ENCODE measurements around the gene PGAP3. TPM values are rescaled to one million over a fixed set of nuclear protein-coding genes. Genes with fewer than 3 reads are reported as not detected.
"Not testable (repeated sequence)": the region's sequence is repeated elsewhere in the genome, so short reads cannot be mapped to it uniquely, and the experiment has no call there.

The PGAP3 gene
- total and polyA plus RNA-seq, 5 experiments from 2014 or later: 14.2 to 33.5 (median 17.7) TPM

DNA sequence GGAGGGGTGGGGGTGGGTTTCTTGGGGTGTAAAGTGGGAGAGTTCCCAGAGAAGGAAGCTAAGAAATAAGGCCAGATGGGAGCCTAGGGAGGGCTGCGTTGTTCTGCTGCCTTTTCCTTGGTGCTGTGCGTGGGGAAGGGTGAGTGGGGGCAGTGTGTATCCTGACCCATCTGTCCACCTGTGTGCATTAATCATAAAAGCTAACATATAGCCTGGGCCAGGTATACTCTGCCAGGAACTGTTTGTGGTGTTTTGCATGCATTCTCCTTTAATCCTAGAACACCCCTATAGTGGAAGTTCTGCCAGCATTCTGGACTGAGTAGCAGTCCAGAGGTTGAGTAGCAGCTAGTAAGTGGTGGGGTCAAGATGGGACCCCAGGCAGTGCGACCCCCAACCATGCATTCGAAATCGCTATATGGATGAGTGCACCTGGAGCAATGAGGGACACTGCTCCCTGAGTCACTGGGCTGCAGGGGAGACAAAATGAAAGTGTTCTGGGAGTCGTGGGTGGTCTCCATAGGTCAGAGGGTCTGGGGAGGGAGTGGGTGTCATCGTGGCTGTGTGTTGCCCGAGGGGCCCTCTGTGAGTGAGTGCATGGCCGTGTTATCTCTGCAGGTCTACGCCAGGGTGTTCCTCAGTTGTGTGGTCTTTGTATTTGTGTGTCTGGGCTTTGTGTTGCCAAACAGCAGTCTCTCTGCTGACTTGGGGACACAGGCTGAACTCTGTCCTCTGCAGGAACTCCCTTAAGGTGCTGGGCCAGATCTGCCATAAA lies 13.3 kb upstream of the PGAP3 start:
- Mint-ChIP-seq H3K9me3 (no peaks in the 10 kb centered on the region), H3K4me1 (peaks cover 12 to 20% (median 13%) of the 10 kb centered on the region in 4 donors), H3K36me3 (peaks cover 0 to 10% (median 6%) of the 10 kb centered on the region in 3 donors), H3K4me3 (peak overlapping the region in 4 of 10 donors; percentile 7 to 64 (median 38)), H3K27me3 (peaks cover 22 to 35% (median 23%) of the 10 kb centered on the region in 5 donors), H3K27ac (peak overlapping the region in 1 of 10 donors; percentile 1)
- ATAC-seq (no peak), DNase-seq (peak in 1 of 10 donors; percentile 35)
- POLR2A ChIA-PET: interaction anchor here (0.6 to 1.8 kb wide), 3 partner anchors 13 to 114 kb away, joined by 3 to 7 read pairs (median 4); partner anchors contain the start of gene PGAP3

DNA sequence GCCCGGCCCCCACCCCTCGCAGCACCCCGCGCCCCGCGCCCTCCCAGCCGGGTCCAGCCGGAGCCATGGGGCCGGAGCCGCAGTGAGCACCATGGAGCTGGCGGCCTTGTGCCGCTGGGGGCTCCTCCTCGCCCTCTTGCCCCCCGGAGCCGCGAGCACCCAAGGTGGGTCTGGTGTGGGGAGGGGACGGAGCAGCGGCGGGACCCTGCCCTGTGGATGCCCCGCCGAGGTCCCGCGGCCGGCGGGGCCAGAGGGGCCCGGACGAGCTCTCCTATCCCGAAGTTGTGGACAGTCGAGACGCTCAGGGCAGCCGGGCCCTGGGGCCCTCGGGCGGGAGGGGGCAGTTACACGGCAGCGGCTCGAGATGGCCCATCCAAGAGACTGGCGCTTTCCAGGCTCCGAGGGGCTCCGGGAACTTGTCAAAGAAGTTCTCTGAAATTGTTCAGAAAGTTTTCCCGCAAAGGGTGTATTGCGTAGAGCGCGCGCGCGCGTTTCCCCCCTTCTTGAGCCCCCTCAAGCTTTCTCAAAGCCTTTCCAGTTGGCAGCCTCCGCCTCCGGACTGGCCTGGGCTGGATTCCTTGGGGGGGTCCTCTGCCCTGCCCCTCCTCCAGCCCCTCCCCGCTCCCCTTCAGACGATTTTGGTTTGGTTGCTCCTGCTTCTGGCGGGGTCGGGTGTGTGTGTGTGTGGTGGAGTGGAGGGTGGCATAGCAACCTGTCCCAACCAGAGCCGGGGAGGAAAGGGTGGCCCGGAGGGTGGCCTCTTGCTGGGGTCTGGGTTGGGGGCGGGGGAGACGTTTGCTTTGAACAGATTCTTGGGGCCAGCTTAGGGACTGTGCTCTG lies 12.5 kb upstream of the PGAP3 start:
- POLR2A ChIA-PET: interaction anchor here (0.6 to 1.8 kb wide), 3 partner anchors 13 to 113 kb away, joined by 3 to 7 read pairs (median 4); partner anchors contain the start of gene PGAP3
- peaks cover 12 to 20% (median 13%) of the 10 kb centered on the region in 4 donors for H3K4me1 Mint-ChIP-seq
- no peak overlapping the region for H3K27ac Mint-ChIP-seq
- peaks cover 0 to 10% (median 6%) of the 10 kb centered on the region in 3 donors for H3K36me3 Mint-ChIP-seq
- H3K27me3 Mint-ChIP-seq: peaks cover 22 to 35% (median 23%) of the 10 kb centered on the region in 5 donors
- ATAC-seq (peak; percentile 20 to 28), DNase-seq (peak in 1 of 10 donors; percentile 53)
- H3K9me3 Mint-ChIP-seq: no peaks in the 10 kb centered on the region
- peak overlapping the region in 5 of 10 donors; percentile 7 to 78 (median 26) for H3K4me3 Mint-ChIP-seq

DNA sequence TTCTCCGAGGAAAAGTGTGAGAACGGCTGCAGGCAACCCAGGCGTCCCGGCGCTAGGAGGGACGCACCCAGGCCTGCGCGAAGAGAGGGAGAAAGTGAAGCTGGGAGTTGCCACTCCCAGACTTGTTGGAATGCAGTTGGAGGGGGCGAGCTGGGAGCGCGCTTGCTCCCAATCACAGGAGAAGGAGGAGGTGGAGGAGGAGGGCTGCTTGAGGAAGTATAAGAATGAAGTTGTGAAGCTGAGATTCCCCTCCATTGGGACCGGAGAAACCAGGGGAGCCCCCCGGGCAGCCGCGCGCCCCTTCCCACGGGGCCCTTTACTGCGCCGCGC lies 11.9 kb upstream of the PGAP3 start, which contains the start of gene ERBB2:
ERBB2 (plus strand) TSS at position 247 of the 330 bp plus-strand sequence. CDS start 175 bp downstream, outside the sequence.
- peaks cover 22 to 35% (median 23%) of the 10 kb centered on the region in 5 donors for H3K27me3 Mint-ChIP-seq
- H3K36me3 Mint-ChIP-seq: peaks cover 0 to 10% (median 8%) of the 10 kb centered on the region in 3 donors
- POLR2A ChIA-PET: interaction anchor here (1.8 kb wide), 1 partner anchor 12 kb away, joined by 7 read pairs; the partner anchor contains the start of gene PGAP3
- H3K4me1 Mint-ChIP-seq: peaks cover 12 to 20% (median 13%) of the 10 kb centered on the region in 4 donors
- peak in 1 of 10 donors; percentile 41 for DNase-seq
- peak within 1 kb of the TSS; percentile 8 to 83 (median 65) for H3K4me3 Mint-ChIP-seq
- H3K9me3 Mint-ChIP-seq: no peaks in the 10 kb centered on the region
- no peak for ATAC-seq
- H3K27ac Mint-ChIP-seq: peak within 1 kb of the TSS in 1 of 10 donors; percentile 28

DNA sequence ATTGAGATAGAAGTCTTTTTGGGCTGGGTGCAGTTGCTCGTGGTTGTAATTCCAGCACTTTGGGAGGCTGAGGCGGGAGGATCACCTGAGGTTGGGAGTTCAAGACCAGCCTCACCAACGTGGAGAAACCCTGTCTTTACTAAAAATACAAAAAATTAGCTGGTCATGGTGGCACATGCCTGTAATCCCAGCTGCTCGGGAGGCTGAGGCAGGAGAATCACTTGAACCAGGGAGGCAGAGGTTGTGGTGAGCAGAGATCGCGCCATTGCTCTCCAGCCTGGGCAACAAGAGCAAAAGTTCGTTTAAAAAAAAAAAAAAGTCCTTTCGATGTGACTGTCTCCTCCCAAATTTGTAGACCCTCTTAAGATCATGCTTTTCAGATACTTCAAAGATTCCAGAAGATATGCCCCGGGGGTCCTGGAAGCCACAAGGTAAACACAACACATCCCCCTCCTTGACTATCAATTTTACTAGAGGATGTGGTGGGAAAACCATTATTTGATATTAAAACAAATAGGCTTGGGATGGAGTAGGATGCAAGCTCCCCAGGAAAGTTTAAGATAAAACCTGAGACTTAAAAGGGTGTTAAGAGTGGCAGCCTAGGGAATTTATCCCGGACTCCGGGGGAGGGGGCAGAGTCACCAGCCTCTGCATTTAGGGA lies 11.4 kb upstream of the PGAP3 start:
- H3K4me3 Mint-ChIP-seq: peak overlapping the region; percentile 8 to 83 (median 65)
- ATAC-seq, H3K9me3 Mint-ChIP-seq, H3K27ac Mint-ChIP-seq, DNase-seq: not testable (repeated sequence)
- H3K36me3 Mint-ChIP-seq: peaks cover 0 to 12% (median 8%) of the 10 kb centered on the region in 3 donors
- peaks cover 8 to 20% (median 12%) of the 10 kb centered on the region in 4 donors for H3K4me1 Mint-ChIP-seq
- POLR2A ChIA-PET: interaction anchor here (0.7 to 1.8 kb wide), 2 partner anchors 12 to 24 kb away, joined by 4 to 7 read pairs; partner anchors contain the start of gene PGAP3
- H3K27me3 Mint-ChIP-seq: peaks cover 22 to 35% (median 23%) of the 10 kb centered on the region in 5 donors

DNA sequence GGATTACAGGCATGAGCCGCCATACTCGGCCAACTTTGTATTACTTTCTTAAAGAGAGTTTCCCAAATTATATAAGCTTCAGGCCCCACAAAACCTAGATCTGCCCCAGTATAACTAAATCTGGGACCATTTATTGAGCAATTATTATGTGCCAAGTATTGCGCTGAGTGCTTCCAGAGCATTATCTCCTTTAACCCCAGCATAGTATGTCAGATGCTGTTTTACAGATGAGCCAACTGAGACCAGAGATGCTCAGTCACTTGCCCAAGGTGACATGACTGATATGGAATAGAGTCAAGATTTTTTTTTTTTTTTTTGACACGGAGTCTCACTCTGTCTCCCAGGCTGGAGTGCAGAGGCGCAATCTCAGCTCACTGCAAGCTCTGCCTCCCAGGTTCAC lies 10.1 kb upstream of the PGAP3 start:
- POLR2A ChIA-PET: interaction anchor here (0.7 to 0.9 kb wide), 2 partner anchors 19 to 169 kb away, joined by 4 to 5 read pairs; no protein-coding TSS in a partner anchor
- Mint-ChIP-seq H3K27me3 (peaks cover 22 to 35% (median 24%) of the 10 kb centered on the region in 5 donors), H3K36me3 (peaks cover 0 to 12% (median 8%) of the 10 kb centered on the region in 3 donors), H3K27ac (no peak overlapping the region), H3K4me3 (no peak overlapping the region), H3K4me1 (peaks cover 8 to 20% (median 9%) of the 10 kb centered on the region in 4 donors), H3K9me3 (no peaks in the 10 kb centered on the region)
- DNase-seq (no peak), ATAC-seq (no peak)

DNA sequence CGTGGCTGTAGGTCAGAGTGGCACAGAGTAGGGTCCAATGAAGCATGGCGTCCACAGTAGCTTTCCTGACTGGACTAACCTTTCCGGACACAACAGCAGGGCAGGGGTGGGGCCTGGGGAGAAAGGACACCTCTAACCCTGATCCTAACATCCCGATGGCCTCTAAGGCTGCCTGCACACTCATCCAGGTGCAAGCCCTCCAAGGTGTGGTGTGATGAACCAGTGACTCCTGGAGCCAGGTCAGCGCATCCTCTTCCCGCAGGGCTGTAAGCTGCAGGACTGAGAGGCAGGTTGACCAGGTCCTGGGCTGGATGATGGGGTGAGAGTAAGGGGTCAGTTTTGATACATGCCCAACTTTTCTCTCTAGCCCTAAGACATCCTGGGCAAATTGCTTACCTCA lies 8.9 kb upstream of the PGAP3 start:
- Mint-ChIP-seq H3K36me3 (peaks cover 0 to 12% (median 8%) of the 10 kb centered on the region in 3 donors), H3K9me3 (no peaks in the 10 kb centered on the region), H3K27ac (no peak overlapping the region), H3K4me3 (no peak overlapping the region), H3K4me1 (peaks cover 8 to 20% (median 9%) of the 10 kb centered on the region in 4 donors), H3K27me3 (peaks cover 19 to 30% (median 22%) of the 10 kb centered on the region in 5 donors)
- no peak for ATAC-seq
- DNase-seq: peak in 1 of 10 donors; percentile 23
- POLR2A ChIA-PET: interaction anchor here (0.9 to 1.9 kb wide), 2 partner anchors 9 to 18 kb away, joined by 4 to 8 read pairs; partner anchors contain the start of gene PGAP3

DNA sequence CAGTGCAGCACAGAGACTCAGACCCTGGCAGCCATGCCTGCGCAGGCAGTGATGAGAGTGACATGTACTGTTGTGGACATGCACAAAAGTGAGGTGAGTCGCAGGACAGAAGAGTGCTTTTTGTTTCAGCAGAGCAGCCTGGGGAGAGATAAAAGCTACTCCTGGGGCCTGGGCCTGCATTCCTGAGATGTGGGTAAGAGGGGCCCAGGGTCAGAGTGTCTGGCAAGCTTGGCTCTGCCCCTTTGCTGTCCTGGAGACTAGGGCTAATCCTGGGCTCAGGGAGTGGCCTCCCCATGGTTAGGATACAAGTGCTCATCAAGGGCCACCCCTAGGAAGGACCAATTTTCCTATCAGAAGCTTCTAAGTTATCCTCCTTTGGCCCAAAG lies 7.2 kb upstream of the PGAP3 start:
- H3K27me3 Mint-ChIP-seq: peaks cover 10 to 16% (median 13%) of the 10 kb centered on the region in 5 donors
- peaks cover 0 to 11% (median 8%) of the 10 kb centered on the region in 3 donors for H3K36me3 Mint-ChIP-seq
- POLR2A ChIA-PET: interaction anchor here (1.0 kb wide), 1 partner anchor 14 kb away, joined by 3 read pairs; no protein-coding TSS in a partner anchor
- no peak for DNase-seq
- peaks cover 4 to 8% (median 5%) of the 10 kb centered on the region in 4 donors for H3K4me1 Mint-ChIP-seq
- ATAC-seq: no peak
- H3K27ac Mint-ChIP-seq: no peak overlapping the region
- H3K4me3 Mint-ChIP-seq: no peak overlapping the region
- H3K9me3 Mint-ChIP-seq: no peaks in the 10 kb centered on the region

DNA sequence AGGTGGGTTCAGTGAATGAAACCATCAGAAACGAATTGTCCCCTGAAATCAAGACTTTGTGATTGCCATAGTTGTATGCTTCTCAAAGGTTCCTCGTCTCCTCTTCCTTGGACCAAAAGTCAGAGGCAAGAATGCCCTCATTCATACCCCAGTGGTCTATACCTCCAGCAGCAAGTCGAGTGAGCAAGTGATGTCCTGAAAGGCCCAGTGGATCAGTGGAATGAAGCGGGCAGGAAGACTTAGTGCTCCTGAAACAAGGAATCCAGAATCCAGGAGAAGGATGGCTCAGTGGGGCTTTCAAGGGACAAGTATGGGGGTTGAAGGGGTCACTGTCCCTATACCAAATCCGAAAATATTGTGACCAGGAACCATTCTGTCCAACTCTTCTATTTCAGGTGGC lies 6.7 kb upstream of the PGAP3 start:
- Mint-ChIP-seq H3K4me3 (no peak overlapping the region), H3K27me3 (peaks cover 7 to 12% (median 11%) of the 10 kb centered on the region in 5 donors), H3K4me1 (peaks cover 1 to 3% (median 2%) of the 10 kb centered on the region in 4 donors), H3K27ac (no peak overlapping the region), H3K36me3 (peaks cover 0 to 9% (median 8%) of the 10 kb centered on the region in 3 donors), H3K9me3 (no peaks in the 10 kb centered on the region)
- POLR2A ChIA-PET: no interaction called here
- ATAC-seq (no peak), DNase-seq (peak in 1 of 10 donors; percentile 16)

DNA sequence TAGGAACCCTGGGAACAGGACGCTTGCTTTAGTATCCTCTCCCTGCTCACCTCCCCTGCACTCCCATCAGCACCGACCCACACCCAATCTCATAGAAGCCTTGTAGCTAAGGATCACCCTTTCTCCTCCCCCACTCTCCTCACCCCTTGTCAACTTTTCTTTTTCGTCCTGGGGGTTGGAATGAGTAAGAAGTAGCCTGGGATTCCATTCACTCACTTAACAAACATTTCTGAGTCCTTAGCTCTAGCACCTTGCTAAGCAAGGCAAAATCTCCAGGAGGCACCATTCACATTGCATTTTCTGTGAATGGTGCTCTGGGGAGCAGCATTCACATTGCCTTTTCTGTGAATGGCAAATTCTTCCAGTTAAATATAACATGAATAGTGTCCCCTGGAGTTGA lies 1.1 kb upstream of the PGAP3 start:
- H3K27me3 Mint-ChIP-seq: peaks cover 0 to 1% (median 0%) of the 10 kb centered on the region in 5 donors
- H3K4me3 Mint-ChIP-seq: peak overlapping the region; percentile 75 to 99 (median 98)
- DNase-seq (no peak), ATAC-seq (no peak)
- peaks cover 0 to 10% (median 0%) of the 10 kb centered on the region in 9 donors for H3K9me3 Mint-ChIP-seq
- peaks cover 23 to 33% (median 26%) of the 10 kb centered on the region in 4 donors for H3K4me1 Mint-ChIP-seq
- POLR2A ChIA-PET: interaction anchor here (1.4 to 3.2 kb wide), 5 partner anchors 9 to 41 kb away, joined by 5 to 22 read pairs (median 13); partner anchors contain the start of gene MIEN1
- peak overlapping the region; percentile 37 to 99 (median 98) for H3K27ac Mint-ChIP-seq
- H3K36me3 Mint-ChIP-seq: peaks cover 0 to 17% (median 9%) of the 10 kb centered on the region in 3 donors

DNA sequence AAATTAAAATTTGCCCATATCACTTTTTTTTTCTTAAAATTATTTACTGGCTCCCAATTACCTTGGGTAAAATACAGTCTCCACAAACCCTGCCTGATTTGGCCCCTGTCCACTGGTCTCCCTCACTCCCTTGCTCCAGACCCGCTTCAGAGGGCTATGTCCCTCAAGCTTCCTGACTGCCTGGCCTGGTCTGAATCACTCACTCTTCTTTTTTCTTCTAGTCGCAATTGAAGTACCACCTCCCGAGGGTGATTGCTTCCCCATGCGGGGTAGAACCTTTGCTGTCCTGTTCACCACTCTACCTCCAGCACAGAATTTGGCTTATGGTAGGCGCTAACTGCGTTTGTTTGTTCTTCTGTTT lies 598 bp upstream of the PGAP3 start:
- Mint-ChIP-seq H3K4me1 (peaks cover 23 to 33% (median 27%) of the 10 kb centered on the region in 4 donors), H3K27ac (peak overlapping the region; percentile 97 to 99 (median 98)), H3K27me3 (peaks cover 0 to 1% (median 0%) of the 10 kb centered on the region in 5 donors), H3K9me3 (peaks cover 0 to 10% (median 0%) of the 10 kb centered on the region in 9 donors), H3K36me3 (peaks cover 0 to 18% (median 10%) of the 10 kb centered on the region in 3 donors), H3K4me3 (peak overlapping the region; percentile 97 to 99 (median 98))
- no peak for ATAC-seq
- peak in 1 of 10 donors; percentile 54 for DNase-seq
- POLR2A ChIA-PET: interaction anchor here (0.9 to 3.2 kb wide), 19 partner anchors 8 to 238 kb away, joined by 3 to 22 read pairs (median 5); partner anchors contain the start of genes ERBB2, LRRC3C, MIEN1 and ORMDL3

DNA sequence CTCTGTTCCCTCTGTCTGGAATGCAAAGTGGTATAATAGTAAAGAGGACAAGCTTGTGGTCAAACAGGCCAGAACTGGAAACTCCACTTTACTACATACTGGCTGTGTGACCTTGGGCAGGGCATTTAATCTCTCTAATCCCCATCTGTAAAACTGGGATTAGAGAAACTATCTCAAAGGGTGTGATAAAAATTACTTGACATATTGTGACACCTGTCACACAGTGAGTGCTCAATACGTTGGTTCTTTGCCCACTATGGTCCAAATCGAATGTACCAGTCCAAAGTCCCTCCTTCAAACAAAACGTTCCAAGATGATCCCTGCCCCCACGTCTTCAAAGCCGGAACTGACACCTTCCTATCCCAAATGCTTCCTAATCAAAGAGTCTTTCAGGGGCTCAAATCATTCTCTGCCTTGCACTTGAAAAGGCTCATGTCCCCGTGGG lies 734 bp downstream of the PGAP3 start:
- Mint-ChIP-seq H3K4me1 (peaks cover 23 to 39% (median 30%) of the 10 kb centered on the region in 4 donors), H3K27ac (peak overlapping the region in 9 of 10 donors; percentile 97 to 99 (median 98)), H3K36me3 (peaks cover 0 to 27% (median 16%) of the 10 kb centered on the region in 3 donors), H3K4me3 (peak overlapping the region; percentile 97 to 99 (median 98)), H3K9me3 (peaks cover 0 to 10% (median 0%) of the 10 kb centered on the region in 9 donors), H3K27me3 (no peaks in the 10 kb centered on the region)
- DNase-seq (no peak), ATAC-seq (no peak)
- POLR2A ChIA-PET: interaction anchor here (1.4 to 2.6 kb wide), 7 partner anchors 10 to 239 kb away, joined by 4 to 22 read pairs (median 9); partner anchors contain the start of genes ERBB2, LRRC3C, MIEN1 and ORMDL3

Data from naive thymus-derived CD8-positive, alpha-beta T cell (primary cell).